PFSK-1 (cell line): ENCODE results near the gene PPP1R7.

Experiments used
- FOXP2 ChIP-seq: optimal IDR thresholded peaks from 2 replicates; pipeline ENCODE3; 2011; ENCODE audit warnings: borderline replicate concordance, control low read depth, inconsistent platforms; ENCODE audit not compliant: insufficient read depth; ENCODE audit errors: extremely low read length, extremely low read depth
- POLR2AphosphoS5 ChIP-seq: IDR thresholded peaks from 2 replicates; pipeline ENCODE4 v1.6.1; 2012; ENCODE audit warnings: low read depth, mild to moderate bottlenecking, control low read depth, low read length, moderate library complexity
- SIN3A ChIP-seq: IDR thresholded peaks from 2 replicates; pipeline ENCODE4 v1.6.1; 2012; ENCODE audit warnings: mild to moderate bottlenecking, low read length, moderate library complexity, borderline replicate concordance; ENCODE audit not compliant: insufficient read depth
- TAF1 ChIP-seq: IDR thresholded peaks from 2 replicates; pipeline ENCODE4 v1.6.1; 2012; ENCODE audit warnings: low read length, control low read depth, borderline replicate concordance; ENCODE audit not compliant: insufficient read depth
- TF ChIP-seq, protein P1 (sequence below), 2 experiments: IDR thresholded peaks; 2 replicates each; pipeline versions ENCODE4 v1.6.1 to v1.8.0; 2011 to 2012; ENCODE audit warnings: low read depth in 2 of 2, low read length in 2 of 2, control low read depth in 1 of 2, inconsistent platforms in 1 of 2, mild to moderate bottlenecking in 1 of 2, moderate library complexity in 1 of 2; ENCODE audit not compliant: insufficient read depth in 1 of 2

The PPP1R7 gene

DNA sequence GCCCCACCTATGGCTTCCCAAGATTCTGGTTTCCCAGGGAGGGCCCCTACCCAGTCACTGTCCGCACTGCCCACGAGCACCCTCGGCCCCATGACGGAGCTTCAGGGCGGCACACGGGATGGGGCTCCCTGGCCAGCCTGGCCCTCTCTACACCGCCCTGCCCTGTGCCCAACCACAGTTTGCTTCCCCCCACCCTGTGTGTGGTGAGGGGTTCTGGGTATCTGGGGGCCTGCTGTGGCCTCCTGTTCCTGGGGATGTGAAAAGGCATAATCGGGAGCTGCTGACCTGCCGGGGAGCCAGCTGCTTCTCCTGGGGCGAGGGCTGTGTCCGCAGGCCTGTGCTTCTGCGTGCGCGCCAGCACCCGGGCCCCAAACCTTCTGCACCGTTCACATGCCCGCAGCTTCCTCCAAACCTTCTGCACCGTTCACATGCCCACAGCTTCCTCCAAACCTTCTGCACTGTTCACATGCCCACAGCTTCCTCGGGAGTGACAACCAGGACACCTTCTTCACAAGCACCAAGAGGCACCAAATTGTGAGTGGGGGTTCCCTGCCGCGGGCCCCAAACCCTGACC, 50.6 kb downstream of the PPP1R7 start:
- TF ChIP-seq TAF1 (no peak), SIN3A (no peak), FOXP2 (no peak), POLR2AphosphoS5 (no peak)
- TF ChIP-seq, protein P1, sequence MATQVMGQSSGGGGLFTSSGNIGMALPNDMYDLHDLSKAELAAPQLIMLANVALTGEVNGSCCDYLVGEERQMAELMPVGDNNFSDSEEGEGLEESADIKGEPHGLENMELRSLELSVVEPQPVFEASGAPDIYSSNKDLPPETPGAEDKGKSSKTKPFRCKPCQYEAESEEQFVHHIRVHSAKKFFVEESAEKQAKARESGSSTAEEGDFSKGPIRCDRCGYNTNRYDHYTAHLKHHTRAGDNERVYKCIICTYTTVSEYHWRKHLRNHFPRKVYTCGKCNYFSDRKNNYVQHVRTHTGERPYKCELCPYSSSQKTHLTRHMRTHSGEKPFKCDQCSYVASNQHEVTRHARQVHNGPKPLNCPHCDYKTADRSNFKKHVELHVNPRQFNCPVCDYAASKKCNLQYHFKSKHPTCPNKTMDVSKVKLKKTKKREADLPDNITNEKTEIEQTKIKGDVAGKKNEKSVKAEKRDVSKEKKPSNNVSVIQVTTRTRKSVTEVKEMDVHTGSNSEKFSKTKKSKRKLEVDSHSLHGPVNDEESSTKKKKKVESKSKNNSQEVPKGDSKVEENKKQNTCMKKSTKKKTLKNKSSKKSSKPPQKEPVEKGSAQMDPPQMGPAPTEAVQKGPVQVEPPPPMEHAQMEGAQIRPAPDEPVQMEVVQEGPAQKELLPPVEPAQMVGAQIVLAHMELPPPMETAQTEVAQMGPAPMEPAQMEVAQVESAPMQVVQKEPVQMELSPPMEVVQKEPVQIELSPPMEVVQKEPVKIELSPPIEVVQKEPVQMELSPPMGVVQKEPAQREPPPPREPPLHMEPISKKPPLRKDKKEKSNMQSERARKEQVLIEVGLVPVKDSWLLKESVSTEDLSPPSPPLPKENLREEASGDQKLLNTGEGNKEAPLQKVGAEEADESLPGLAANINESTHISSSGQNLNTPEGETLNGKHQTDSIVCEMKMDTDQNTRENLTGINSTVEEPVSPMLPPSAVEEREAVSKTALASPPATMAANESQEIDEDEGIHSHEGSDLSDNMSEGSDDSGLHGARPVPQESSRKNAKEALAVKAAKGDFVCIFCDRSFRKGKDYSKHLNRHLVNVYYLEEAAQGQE (IDR thresholded peaks at IDR 0.05; ENCODE audit: insufficient read depth in 1 of 2, low read depth in 2 of 2, low read length in 2 of 2), result no peak

DNA sequence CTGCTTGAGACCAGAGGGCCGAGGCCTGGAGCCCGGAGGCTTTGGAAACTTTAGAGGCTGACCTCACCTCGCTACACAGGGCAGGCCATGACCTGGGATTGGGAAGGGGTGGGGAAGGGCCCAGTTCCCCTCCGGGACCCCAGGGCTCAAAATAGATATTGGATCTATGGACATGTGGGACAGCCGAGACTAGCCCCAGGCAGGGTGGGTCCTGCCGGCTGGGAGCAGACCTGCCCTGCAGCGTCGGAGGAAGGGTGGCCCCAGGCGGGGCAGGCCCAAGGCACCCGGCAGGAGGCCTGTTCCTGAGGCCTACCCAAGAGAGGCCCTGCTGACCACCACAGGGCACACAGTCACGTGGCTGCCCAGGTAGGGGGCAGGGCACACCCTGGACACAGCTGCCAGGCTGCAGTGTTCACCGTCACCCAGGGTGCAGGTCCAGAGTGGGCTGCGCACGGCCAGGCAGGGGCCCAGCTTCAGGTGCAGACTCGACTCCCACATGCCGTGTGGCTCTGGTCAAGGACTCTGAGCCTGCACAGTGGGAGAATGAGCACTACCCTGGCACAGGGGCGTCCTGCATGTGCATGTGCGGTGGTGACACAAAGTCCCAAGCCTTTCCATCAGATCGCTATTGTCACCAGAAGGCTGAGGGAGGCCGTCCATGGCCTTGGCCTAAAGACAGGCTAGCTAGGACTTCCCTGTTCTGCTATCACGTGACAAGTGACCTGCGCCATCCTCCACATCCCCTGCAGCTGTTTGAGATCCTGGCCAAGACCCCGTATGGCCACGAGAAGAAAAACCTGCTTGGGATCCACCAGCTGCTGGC, 51.4 kb downstream of the PPP1R7 start:
- no peak for TF ChIP-seq FOXP2
- no peak for TF ChIP-seq SIN3A
- TF ChIP-seq POLR2AphosphoS5, result no peak
- TF ChIP-seq, protein P1 (IDR thresholded peaks at IDR 0.05; ENCODE audit: insufficient read depth in 1 of 2, low read depth in 2 of 2, low read length in 2 of 2), result no peak
- TF ChIP-seq TAF1, result no peak

DNA sequence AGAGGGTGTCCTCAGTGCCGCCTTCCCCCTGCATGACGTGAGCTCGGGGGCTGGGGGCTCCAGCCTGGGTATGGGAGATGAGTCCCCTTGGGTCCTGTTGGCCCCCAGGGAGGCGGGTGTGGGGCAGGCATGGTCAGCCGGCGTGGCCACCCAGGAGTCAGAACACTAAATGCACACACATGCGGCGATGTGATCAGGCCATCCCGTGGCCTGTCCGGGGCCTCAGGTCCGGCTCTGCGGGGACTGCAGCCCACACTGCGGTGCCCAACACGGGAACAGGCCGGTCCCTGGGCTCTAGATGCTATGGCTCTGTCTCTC, 52.0 kb downstream of the PPP1R7 start:
- TF ChIP-seq TAF1, result no peak
- TF ChIP-seq FOXP2, result no peak
- TF ChIP-seq POLR2AphosphoS5, result no peak
- TF ChIP-seq, protein P1 (IDR thresholded peaks at IDR 0.05; ENCODE audit: insufficient read depth in 1 of 2, low read depth in 2 of 2, low read length in 2 of 2), result no peak
- TF ChIP-seq SIN3A, result no peak

DNA sequence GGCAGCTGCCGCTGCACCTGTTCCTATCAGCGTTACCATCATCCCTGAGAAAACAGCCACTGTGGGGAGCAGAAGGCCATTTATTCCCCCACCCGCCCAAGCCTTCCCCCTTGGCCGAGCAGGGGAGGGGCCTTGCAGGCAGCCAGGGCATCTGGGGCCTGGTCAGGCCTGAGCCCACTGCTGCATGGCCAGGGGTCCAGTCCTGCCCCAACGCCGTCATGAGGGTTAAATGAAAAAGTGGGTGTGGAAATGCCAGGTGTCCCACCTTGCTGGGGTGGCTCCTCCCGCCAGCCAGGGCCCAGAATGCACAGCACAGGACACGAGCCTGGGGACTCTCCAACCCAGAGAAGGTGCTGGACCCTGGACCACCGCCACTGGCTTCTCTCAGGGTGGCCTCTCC, 52.4 kb downstream of the PPP1R7 start:
- TF ChIP-seq FOXP2 (no peak), POLR2AphosphoS5 (no peak), TAF1 (no peak), SIN3A (no peak)
- TF ChIP-seq, protein P1 (IDR thresholded peaks at IDR 0.05; ENCODE audit: insufficient read depth in 1 of 2, low read depth in 2 of 2, low read length in 2 of 2), result no peak
